ENCODE measurements around the gene SH2D3A.

DNA sequence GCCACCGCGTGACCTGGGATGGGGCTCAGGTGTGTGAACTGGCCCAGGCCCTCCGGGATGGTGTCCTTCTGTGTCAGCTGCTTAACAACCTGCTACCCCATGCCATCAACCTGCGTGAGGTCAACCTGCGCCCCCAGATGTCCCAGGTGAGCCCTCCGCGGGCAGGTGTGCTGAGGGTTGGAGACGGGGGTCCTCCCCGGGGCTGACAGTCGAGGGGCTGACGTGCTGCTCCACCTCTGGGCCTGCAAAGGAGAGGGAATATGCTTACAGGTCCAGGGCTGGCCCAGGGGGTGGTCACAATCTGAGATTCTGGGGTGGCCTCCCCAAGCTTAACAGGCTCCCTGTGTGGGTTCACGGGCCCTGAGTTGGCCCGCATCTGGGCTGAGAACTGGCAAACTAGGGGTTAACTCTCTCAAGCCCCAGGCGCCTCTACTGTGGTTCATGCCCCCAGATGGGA, 5.7 kb upstream of the SH2D3A start:
- no peak for TF ChIP-seq CTCF (conservative IDR thresholded peaks at IDR 0.05; ENCODE audit: low read length)
- no peak for TF ChIP-seq EZH2phosphoT487 (IDR thresholded peaks at IDR 0.05; ENCODE audit: borderline replicate concordance)
